KBM-7 (cell line): Measurements from ENCODE around the gene DLG5.

Experiments
- DNase-seq: peaks from one replicate; pipeline ENCODE4 v3.0.0-alpha.2; 2015
- in situ Hi-C: fragments of 300-500 bp; cut with MboI; formaldehyde crosslinking; loops from 2 replicates; pipeline ENCODE4 v1.14.3; 2020; ENCODE audit warnings: low sequenced_read_pairs, low pct_unique_long_range_greater_than_20kb, mixed read lengths

The DLG5 gene

GRCh38 chr10:77926566-77927401 lies at the start of gene DLG5:
Gene DLG5 (minus strand): TSS chr10:77926755. CDS start chr10:77926520, 235 bp downstream.
- in situ Hi-C loops = no loop called here
- DNase-seq = peak; percentile 41

GRCh38 chr10:77975086-77975666 lies 48.6 kb upstream of the DLG5 start:
- DNase-seq = no peak
- in situ Hi-C loops = no loop called here

GRCh38 chr10:77974396-77975074 lies 48.0 kb upstream of the DLG5 start:
- in situ Hi-C loops = no loop called here
- DNase-seq = peak; percentile 63

- no peak for DNase-seq
- in situ Hi-C loops = no loop called here
These were observed 46.7 kb upstream of the DLG5 start for GRCh38 chr10:77973276-77973675.

GRCh38 chr10:77972148-77972547 lies 45.6 kb upstream of the DLG5 start:
- DNase-seq = no peak
- in situ Hi-C loops = no loop called here

GRCh38 chr10:77971804-77972144 lies 45.2 kb upstream of the DLG5 start:
- in situ Hi-C loops = no loop called here
- no peak for DNase-seq

- in situ Hi-C loops = no loop called here
- peak; percentile 68 for DNase-seq
These were observed 44.6 kb upstream of the DLG5 start for GRCh38 chr10:77970869-77971803.

- DNase-seq = no peak
- in situ Hi-C loops = no loop called here
These were observed 42.6 kb upstream of the DLG5 start for GRCh38 chr10:77969114-77969513.

- DNase-seq = no peak
- in situ Hi-C loops = no loop called here
These were observed 41.1 kb upstream of the DLG5 start for GRCh38 chr10:77967611-77968022.

- in situ Hi-C loops = no loop called here
- no peak for DNase-seq
These were observed 38.7 kb upstream of the DLG5 start for GRCh38 chr10:77965294-77965693.

- in situ Hi-C loops = no loop called here
- DNase-seq = no peak
These were observed 38.3 kb upstream of the DLG5 start for GRCh38 chr10:77964811-77965210.

- DNase-seq = no peak
- in situ Hi-C loops = no loop called here
These were observed 37.3 kb upstream of the DLG5 start for GRCh38 chr10:77963901-77964300.

GRCh38 chr10:77962350-77963146 lies 36.0 kb upstream of the DLG5 start:
- in situ Hi-C loops = no loop called here
- no peak for DNase-seq

- in situ Hi-C loops = no loop called here
These were observed 35.1 kb upstream of the DLG5 start for GRCh38 chr10:77961668-77962067.

GRCh38 chr10:77960829-77961329 lies 34.3 kb upstream of the DLG5 start:
- in situ Hi-C loops = no loop called here
- DNase-seq = no peak

More at GRCh38 chr10:77961668-77962067, 35.1 kb upstream of the DLG5 start:
- DNase-seq = no peak

GRCh38 chr10:77959887-77960455 lies 33.4 kb upstream of the DLG5 start:
- in situ Hi-C loops = no loop called here
- DNase-seq = no peak

- in situ Hi-C loops = no loop called here
- DNase-seq = no peak
These were observed 32.8 kb upstream of the DLG5 start for GRCh38 chr10:77959384-77959783.

- DNase-seq = no peak
- in situ Hi-C loops = no loop called here
These were observed 28.6 kb upstream of the DLG5 start for GRCh38 chr10:77955136-77955535.
